Neural progenitor cell (in vitro differentiated cells): Measurements from ENCODE around the gene PLEKHG2. TPM values are rescaled to one million over a fixed set of nuclear protein-coding genes. Genes with fewer than 3 reads are reported as not detected.

Experiments used
- DNase-seq: peaks from one replicate; pipeline ENCODE4 v3.0.0-alpha.2; 2016; ENCODE audit warnings: low spot score
- H2AFZ ChIP-seq: fragments of 200-600 bp; sonication (generic); replicated peaks from 2 replicates; pipeline ENCODE4 v1.6.1; 2016; ENCODE audit warnings: antibody characterized with exemption
- H3F3A ChIP-seq: fragments of 200-600 bp; sonication (generic); 2 replicates; pipeline ENCODE4 v1.6.1; 2016; ENCODE audit warnings: antibody characterized with exemption, low read depth
- H3K27ac ChIP-seq: fragments of 200-600 bp; sonication (generic); 2 replicates; pipeline ENCODE4 v1.5.1; 2016; ENCODE audit warnings: mild to moderate bottlenecking
- H3K27me3 ChIP-seq: fragments of 200-600 bp; sonication (generic); 2 replicates; pipeline ENCODE4 v1.6.1; 2016; ENCODE audit warnings: mild to moderate bottlenecking, moderate library complexity
- H3K36me3 ChIP-seq: fragments of 200-600 bp; sonication (generic); 2 replicates; pipeline ENCODE4 v1.5.1; 2016
- H3K4me1 ChIP-seq: fragments of 200-600 bp; sonication (generic); 2 replicates; pipeline ENCODE4 v1.6.1; 2016; ENCODE audit warnings: mixed run types
- H3K4me2 ChIP-seq: fragments of 200-600 bp; sonication (generic); 2 replicates; pipeline ENCODE4 v1.6.1; 2016
- H3K4me3 ChIP-seq: fragments of 200-600 bp; sonication (generic); 2 replicates; pipeline ENCODE4 v1.5.1; 2016
- H3K79me2 ChIP-seq: fragments of 200-600 bp; sonication (generic); 2 replicates; pipeline ENCODE4 v1.6.1; 2016; ENCODE audit warnings: low read depth
- H3K9ac ChIP-seq: fragments of 200-600 bp; sonication (generic); 2 replicates; pipeline ENCODE4 v1.6.1; 2016
- H3K9me3 ChIP-seq: fragments of 200-600 bp; sonication (generic); 2 replicates; pipeline ENCODE4 v1.5.1; 2016; ENCODE audit warnings: low read depth
- H4K20me1 ChIP-seq: fragments of 200-600 bp; sonication (generic); 2 replicates; pipeline ENCODE4 v1.6.1; 2016; ENCODE audit warnings: low read depth
- H3K27ac Mint-ChIP-seq: 3 replicates; pipeline ENCODE4 v1.8.0; 2021; ENCODE audit warnings: mixed read lengths
- H3K27me3 Mint-ChIP-seq: 2 replicates; pipeline ENCODE4 v1.8.0; 2022; ENCODE audit warnings: low read depth, mild to moderate bottlenecking, inconsistent platforms, moderate library complexity, mixed read lengths; ENCODE audit not compliant: insufficient read depth
- H3K36me3 Mint-ChIP-seq: 3 replicates; pipeline ENCODE4 v1.8.0; 2021; ENCODE audit warnings: mixed read lengths
- H3K4me1 Mint-ChIP-seq: 3 replicates; pipeline ENCODE4 v1.8.0; 2021; ENCODE audit warnings: mixed read lengths
- H3K4me3 Mint-ChIP-seq: 3 replicates; pipeline ENCODE4 v1.8.0; 2021; ENCODE audit warnings: mild to moderate bottlenecking, moderate library complexity, mixed read lengths
- H3K9me3 Mint-ChIP-seq: 3 replicates; pipeline ENCODE4 v1.8.0; 2020; ENCODE audit warnings: mixed read lengths
- EZH2 ChIP-seq: fragments of 200-600 bp; sonication (generic); IDR thresholded peaks from 2 replicates; pipeline ENCODE4 v1.6.1; 2017; ENCODE audit warnings: antibody characterized with exemption, mild to moderate bottlenecking, moderate library complexity
- EZH2phosphoT487 ChIP-seq: fragments of 200-600 bp; sonication (generic); IDR thresholded peaks from 2 replicates; pipeline ENCODE4 v1.6.1; 2017; ENCODE audit warnings: antibody characterized with exemption
- total RNA-seq: library from RNA; depleted of rRNA; stranded (reverse); fragments of >200 nt; gene quantifications from 2 replicates; pipeline ENCODE4 v1.2.3, GENCODE V29; 2015; ENCODE audit warnings: low replicate concordance
- TF ChIP-seq, protein P1 (sequence below): fragments of 200-600 bp; sonication (generic); IDR thresholded peaks from 2 replicates; pipeline ENCODE4 v1.5.1; 2017; ENCODE audit warnings: antibody characterized with exemption, mild to moderate bottlenecking

Gene PLEKHG2
- total RNA-seq, 1 donor from 2014 or later: 10.7 TPM

DNA sequence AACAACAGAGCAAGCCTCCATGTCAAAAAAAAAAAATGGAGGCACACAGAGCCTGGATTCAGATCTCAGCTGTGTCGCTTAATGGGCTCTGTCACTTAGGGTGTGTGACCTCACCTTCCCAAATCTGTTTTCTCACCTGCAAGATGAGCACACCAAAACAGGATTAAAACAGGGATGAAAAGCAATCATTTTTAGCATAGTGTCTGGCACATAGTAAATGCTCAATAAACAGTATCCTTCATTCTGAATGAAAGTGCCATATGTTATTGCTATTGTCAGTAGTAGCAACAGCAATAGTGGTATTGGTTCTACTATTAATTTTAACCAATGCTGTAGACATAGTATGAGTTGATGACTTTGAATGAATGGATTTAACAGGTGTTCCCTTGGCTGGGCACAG, 46.9 kb upstream of the PLEKHG2 start:
- no peaks in the 10 kb centered on the region for H3K9me3 Mint-ChIP-seq
- H3K4me1 Mint-ChIP-seq: no peaks in the 10 kb centered on the region
- H3K27me3 ChIP-seq: no peaks in the 10 kb centered on the region
- TF ChIP-seq, protein P1, sequence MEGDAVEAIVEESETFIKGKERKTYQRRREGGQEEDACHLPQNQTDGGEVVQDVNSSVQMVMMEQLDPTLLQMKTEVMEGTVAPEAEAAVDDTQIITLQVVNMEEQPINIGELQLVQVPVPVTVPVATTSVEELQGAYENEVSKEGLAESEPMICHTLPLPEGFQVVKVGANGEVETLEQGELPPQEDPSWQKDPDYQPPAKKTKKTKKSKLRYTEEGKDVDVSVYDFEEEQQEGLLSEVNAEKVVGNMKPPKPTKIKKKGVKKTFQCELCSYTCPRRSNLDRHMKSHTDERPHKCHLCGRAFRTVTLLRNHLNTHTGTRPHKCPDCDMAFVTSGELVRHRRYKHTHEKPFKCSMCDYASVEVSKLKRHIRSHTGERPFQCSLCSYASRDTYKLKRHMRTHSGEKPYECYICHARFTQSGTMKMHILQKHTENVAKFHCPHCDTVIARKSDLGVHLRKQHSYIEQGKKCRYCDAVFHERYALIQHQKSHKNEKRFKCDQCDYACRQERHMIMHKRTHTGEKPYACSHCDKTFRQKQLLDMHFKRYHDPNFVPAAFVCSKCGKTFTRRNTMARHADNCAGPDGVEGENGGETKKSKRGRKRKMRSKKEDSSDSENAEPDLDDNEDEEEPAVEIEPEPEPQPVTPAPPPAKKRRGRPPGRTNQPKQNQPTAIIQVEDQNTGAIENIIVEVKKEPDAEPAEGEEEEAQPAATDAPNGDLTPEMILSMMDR: no peak
- TF ChIP-seq EZH2phosphoT487: no peak
- TF ChIP-seq EZH2: no peak
- H3K4me2 ChIP-seq: no peak overlapping the region
- H3F3A ChIP-seq: no peaks in the 10 kb centered on the region
- no peaks in the 10 kb centered on the region for H3K4me1 ChIP-seq
- no peaks in the 10 kb centered on the region for H3K36me3 ChIP-seq
- no peak for DNase-seq
- peaks cover 22% of the 10 kb centered on the region for H3K36me3 Mint-ChIP-seq
- H3K9me3 ChIP-seq: no peaks in the 10 kb centered on the region
- H3K27ac Mint-ChIP-seq: no peak overlapping the region
- no peak overlapping the region for H3K4me3 Mint-ChIP-seq
- no peak overlapping the region for H3K9ac ChIP-seq
- H3K4me3 ChIP-seq: no peak overlapping the region
- H4K20me1 ChIP-seq: peaks cover 18% of the 10 kb centered on the region
- H3K27ac ChIP-seq: no peak overlapping the region
- H3K79me2 ChIP-seq: no peaks in the 10 kb centered on the region
- peaks cover 4% of the 10 kb centered on the region for H3K27me3 Mint-ChIP-seq
- no peak overlapping the region for H2AFZ ChIP-seq

DNA sequence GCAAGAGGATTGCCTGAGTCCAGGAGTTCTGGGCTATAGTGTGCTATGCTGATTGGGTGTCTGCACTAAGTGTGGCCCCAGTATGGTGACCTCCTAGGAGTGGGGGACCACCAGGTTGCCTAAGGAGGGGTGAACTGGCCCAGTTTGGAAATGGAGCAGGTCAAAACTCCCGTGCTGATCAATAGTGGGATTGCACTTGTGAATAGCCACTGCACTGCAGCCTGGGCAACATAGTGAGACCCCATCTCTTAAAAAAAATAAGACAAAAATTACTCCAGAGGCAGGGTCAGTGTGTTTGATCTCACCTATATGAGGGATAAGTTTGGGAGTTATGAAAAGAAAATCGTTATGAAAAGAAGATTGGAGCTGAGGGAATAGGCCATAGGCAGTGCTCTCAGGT, 43.3 kb upstream of the PLEKHG2 start:
- no peak overlapping the region for H3K9ac ChIP-seq
- Mint-ChIP-seq H3K4me3 (no peak overlapping the region), H3K36me3 (peaks cover 32% of the 10 kb centered on the region), H3K4me1 (no peaks in the 10 kb centered on the region), H3K27ac (no peak overlapping the region), H3K9me3 (no peaks in the 10 kb centered on the region), H3K27me3 (no peaks in the 10 kb centered on the region)
- no peak overlapping the region for H2AFZ ChIP-seq
- H3F3A ChIP-seq: no peaks in the 10 kb centered on the region
- no peaks in the 10 kb centered on the region for H3K9me3 ChIP-seq
- peaks cover 31% of the 10 kb centered on the region for H4K20me1 ChIP-seq
- no peaks in the 10 kb centered on the region for H3K79me2 ChIP-seq
- H3K4me2 ChIP-seq: no peak overlapping the region
- H3K4me1 ChIP-seq: no peaks in the 10 kb centered on the region
- no peak overlapping the region for H3K27ac ChIP-seq
- no peak for DNase-seq
- no peak overlapping the region for H3K4me3 ChIP-seq
- TF ChIP-seq EZH2 (no peak), EZH2phosphoT487 (no peak)
- TF ChIP-seq, protein P1: no peak
- no peaks in the 10 kb centered on the region for H3K36me3 ChIP-seq
- no peaks in the 10 kb centered on the region for H3K27me3 ChIP-seq

DNA sequence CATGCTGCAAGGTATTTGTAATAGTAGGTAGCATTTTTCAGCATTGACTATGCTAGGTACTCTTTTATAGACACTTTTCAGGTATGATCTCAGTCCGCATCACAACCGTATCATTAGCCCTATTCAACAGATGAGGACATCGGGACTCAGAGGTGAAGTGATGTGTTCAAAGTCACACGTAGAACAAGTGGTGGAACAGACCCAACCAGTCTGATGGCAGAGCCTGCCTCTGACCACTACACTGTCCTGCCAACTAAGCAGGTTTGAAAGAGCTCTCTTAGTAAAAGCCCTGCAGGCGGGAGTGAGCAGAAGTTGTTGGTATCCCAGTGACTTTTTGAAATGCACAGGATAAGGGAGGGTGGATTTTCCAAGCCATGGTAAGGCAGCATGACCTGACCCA, 41.7 kb upstream of the PLEKHG2 start:
- H3K4me1 Mint-ChIP-seq: no peaks in the 10 kb centered on the region
- Histone ChIP-seq H3K79me2 (no peaks in the 10 kb centered on the region), H2AFZ (no peak overlapping the region), H3K4me3 (no peak overlapping the region), H3K27me3 (no peaks in the 10 kb centered on the region), H3F3A (no peaks in the 10 kb centered on the region), H3K9ac (no peak overlapping the region), H3K4me1 (no peaks in the 10 kb centered on the region), H4K20me1 (peaks cover 30% of the 10 kb centered on the region), H3K4me2 (no peak overlapping the region), H3K36me3 (no peaks in the 10 kb centered on the region), H3K27ac (no peak overlapping the region), H3K9me3 (no peaks in the 10 kb centered on the region)
- no peak for DNase-seq
- no peak for TF ChIP-seq EZH2phosphoT487
- TF ChIP-seq, protein P1: no peak
- TF ChIP-seq EZH2: no peak
- H3K4me3 Mint-ChIP-seq: no peak overlapping the region
- no peaks in the 10 kb centered on the region for H3K9me3 Mint-ChIP-seq
- no peak overlapping the region for H3K27ac Mint-ChIP-seq
- H3K36me3 Mint-ChIP-seq: peaks cover 32% of the 10 kb centered on the region
- H3K27me3 Mint-ChIP-seq: no peaks in the 10 kb centered on the region
